Measurements from ENCODE around the gene BMAL1.

The BMAL1 gene

GRCh38 chr11:13278609-13279486, 1.3 kb downstream of the BMAL1 start:
- DNase-seq (ENCODE audit: low spot score): no peak
- no peak for TF ChIP-seq CTCF (IDR thresholded peaks at IDR 0.05; ENCODE audit: extremely low read depth, missing control alignments)

- no peak for DNase-seq (ENCODE audit: low spot score)
- TF ChIP-seq CTCF (IDR thresholded peaks at IDR 0.05; ENCODE audit: extremely low read depth, missing control alignments): no peak
These were observed 1.9 kb downstream of the BMAL1 start for GRCh38 chr11:13279487-13279834.

DNA sequence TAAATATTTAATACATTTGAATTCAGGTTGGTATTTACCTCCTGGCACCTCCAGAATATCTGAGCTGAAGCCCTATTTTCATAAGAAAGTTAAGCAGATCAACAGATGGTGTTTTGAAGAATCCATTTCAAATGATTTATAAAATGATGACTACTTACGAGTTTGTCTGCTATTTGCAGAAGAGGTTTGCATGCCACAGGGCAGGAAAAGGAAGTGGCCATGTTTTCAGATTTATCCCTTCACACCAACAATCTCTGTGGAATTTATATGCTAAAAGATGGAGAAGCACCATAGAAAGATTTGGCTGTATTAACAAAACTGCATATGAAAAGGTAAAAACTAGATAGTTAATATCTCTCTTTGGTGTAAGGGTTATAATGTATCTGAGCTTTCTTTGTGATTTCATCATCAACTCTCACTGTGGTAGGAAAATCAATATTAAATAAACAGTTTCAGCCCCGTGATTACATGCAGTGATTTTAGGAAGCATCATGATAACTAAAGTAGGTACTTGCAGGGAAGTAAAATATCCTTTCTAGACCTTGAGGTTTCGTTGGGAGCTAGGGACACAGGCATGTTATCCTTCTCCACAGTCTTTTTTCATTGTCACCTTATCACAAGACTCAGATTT, 2.6 kb downstream of the BMAL1 start:
- no peak for DNase-seq (ENCODE audit: low spot score)
- no peak for TF ChIP-seq CTCF (IDR thresholded peaks at IDR 0.05; ENCODE audit: extremely low read depth, missing control alignments)

GRCh38 chr11:13280777-13281176, 3.2 kb downstream of the BMAL1 start:
- no peak for DNase-seq (ENCODE audit: low spot score)
- TF ChIP-seq CTCF (IDR thresholded peaks at IDR 0.05; ENCODE audit: extremely low read depth, missing control alignments): no peak

DNA sequence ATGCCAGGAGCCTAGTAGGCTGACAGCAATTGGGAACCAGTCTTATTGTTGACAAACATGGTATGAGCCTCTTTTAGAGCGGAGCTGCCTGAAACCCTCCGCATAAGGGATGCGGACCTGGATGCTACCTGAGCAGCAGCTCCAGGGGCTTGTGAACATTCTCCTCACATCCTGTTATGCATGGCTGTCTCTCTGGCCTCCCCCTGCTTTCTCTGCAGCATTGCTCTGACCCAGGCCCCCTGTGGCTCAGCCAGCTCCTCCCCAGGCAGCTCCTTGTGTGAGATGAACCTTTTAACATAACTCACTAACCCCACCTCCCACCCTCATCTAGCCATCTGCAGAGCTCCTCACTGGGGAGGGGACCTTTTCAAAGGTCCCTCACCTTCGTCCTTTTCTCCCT, 6.0 kb downstream of the BMAL1 start:
- no peak for DNase-seq (ENCODE audit: low spot score)
- TF ChIP-seq CTCF (IDR thresholded peaks at IDR 0.05; ENCODE audit: extremely low read depth, missing control alignments): no peak

DNA sequence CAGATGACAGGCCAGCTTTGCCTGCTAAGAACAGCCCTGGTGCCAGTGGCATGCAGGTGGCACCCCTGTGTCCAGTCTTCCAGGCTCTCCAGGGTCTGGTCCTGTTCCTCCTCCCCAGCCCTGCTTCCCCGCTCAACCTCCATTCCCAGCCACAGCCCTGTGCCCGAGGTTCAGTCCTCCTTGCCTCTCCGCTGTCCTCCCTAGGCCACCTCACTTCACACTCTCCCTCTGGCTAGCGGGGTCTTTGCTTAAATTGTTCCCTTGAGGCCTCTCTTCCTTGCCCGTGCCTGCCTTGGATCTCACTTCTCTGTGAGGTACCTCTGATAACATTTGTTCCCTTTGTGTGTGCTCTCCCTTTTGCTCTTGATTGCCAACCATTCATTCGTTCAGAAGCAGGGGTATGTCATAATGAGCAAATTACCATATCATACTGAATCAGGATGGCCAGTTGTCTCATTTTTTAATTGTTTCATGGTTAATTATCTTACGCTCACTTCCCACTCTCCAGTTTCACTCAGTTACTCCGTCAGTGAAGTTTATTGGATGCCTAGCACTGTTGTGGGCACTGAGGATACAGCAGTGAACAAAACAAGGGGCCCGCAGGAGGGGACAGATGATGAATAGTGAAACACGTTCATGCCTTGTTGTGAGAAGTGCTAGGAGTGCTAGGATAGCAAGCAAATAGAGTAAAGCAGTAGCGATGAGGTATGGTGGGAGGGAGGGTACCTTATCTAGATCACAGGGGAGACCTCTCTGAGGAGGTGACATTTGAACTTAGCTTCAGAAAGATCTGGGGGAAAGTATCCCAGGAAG, 7.4 kb downstream of the BMAL1 start:
- no peak for DNase-seq (ENCODE audit: low spot score)
- no peak for TF ChIP-seq CTCF (IDR thresholded peaks at IDR 0.05; ENCODE audit: extremely low read depth, missing control alignments)
